ENCODE measurements around the gene GGPS1. TPM values are rescaled to one million over a fixed set of nuclear protein-coding genes. Genes with fewer than 3 reads are reported as not detected.

The GGPS1 gene
- total and polyA plus RNA-seq, 2 of the 8 experiments (the other 6 are each of a cell fraction or from before 2014, with no cell fraction given), result 20.9 to 43.6 TPM

- Histone ChIP-seq H3K79me2 (ENCODE audit: control insufficient read depth in 1 of 2, insufficient read depth in 2 of 2, low read length in 2 of 2) (peaks cover 26 to 87% of the 10 kb centered on the region in 2 experiments), H4K20me1 (replicated peaks in 1 of 2; ENCODE audit: control insufficient read depth in 1 of 2, insufficient read depth in 2 of 2, low read length in 2 of 2) (peaks cover 3 to 11% of the 10 kb centered on the region in 2 experiments), H3K27ac (ENCODE audit: low read depth, low read length) (no peak overlapping the region), H4K91ac (replicated peaks; ENCODE audit: insufficient read length, low read length) (no peak overlapping the region), H2BK5ac (ENCODE audit: low read depth, low read length) (no peak overlapping the region), H3K23ac (ENCODE audit: insufficient read length) (no peak overlapping the region), H3K18ac (ENCODE audit: extremely low read depth, low read length) (no peak overlapping the region), H4K8ac (ENCODE audit: extremely low read depth, insufficient read depth, low read length) (no peak overlapping the region), H3K23me2 (ENCODE audit: low read depth, low read length) (peaks cover 5% of the 10 kb centered on the region), H2AK5ac (ENCODE audit: low read depth, low read length) (no peak overlapping the region), H2BK12ac (ENCODE audit: low read depth, low read length) (no peak overlapping the region), H3K9me3 (ENCODE audit: insufficient read depth in 2 of 2, low read depth in 1 of 2, low read length in 1 of 2) (no peaks in the 10 kb centered on the region), H2BK20ac (ENCODE audit: low read length) (no peak overlapping the region), H2BK120ac (replicated peaks; ENCODE audit: low read depth, low read length) (no peak overlapping the region), H4K5ac (ENCODE audit: insufficient read length, low read depth, low read length) (no peak overlapping the region), H2AFZ (ENCODE audit: low read length) (no peak overlapping the region), H3K4me3 (ENCODE audit: extremely low read depth in 1 of 4, insufficient read depth in 2 of 4, low read depth in 3 of 4, low read length in 4 of 4) (peak overlapping the region; percentile 45 to 95 (median 86); a peak in 5 of 8 replicates), H3K56ac (replicated peaks; ENCODE audit: insufficient read length, low read depth, low read length) (no peak overlapping the region), H3K9ac (replicated peaks in 1 of 4; ENCODE audit: extremely low read depth in 1 of 4, low read depth in 3 of 4, low read length in 3 of 4) (no peak overlapping the region), H3K27me3 (replicated peaks in 1 of 4; ENCODE audit: control insufficient read depth in 3 of 4, extremely low read depth in 1 of 4, insufficient read depth in 3 of 4, low read length in 3 of 4) (no peaks in the 10 kb centered on the region), H3K36me3 (ENCODE audit: control insufficient read depth in 2 of 4, insufficient read depth in 4 of 4, low read length in 3 of 4) (peaks cover 0 to 20% (median 0%) of the 10 kb centered on the region in 4 experiments; a peak in 2 of 8 replicates), H3K4ac (replicated peaks; ENCODE audit: insufficient read length, low read depth, low read length) (no peak overlapping the region), H3K4me2 (ENCODE audit: insufficient read depth in 1 of 2, low read depth in 2 of 2, low read length in 2 of 2) (peak overlapping the region; percentile 68 to 82; a peak in 3 of 4 replicates), H3K79me1 (ENCODE audit: low read depth, low read length) (no peaks in the 10 kb centered on the region), H2BK15ac (ENCODE audit: low read length) (no peak overlapping the region), H3K4me1 (replicated peaks in 1 of 4; ENCODE audit: control insufficient read depth in 3 of 4, insufficient read depth in 4 of 4, low read length in 3 of 4) (peaks cover 0 to 8% (median 0%) of the 10 kb centered on the region in 4 experiments; a peak in 3 of 7 replicates), H3K14ac (ENCODE audit: insufficient read length) (no peak overlapping the region)
- DNase-seq (ENCODE audit: low read depth in 1 of 2, low spot score in 2 of 2) (no peak), FAIRE-seq (no peak)
- POLR2A ChIA-PET (ENCODE audit: partially characterized antibody), result interaction anchor here (0.6 to 6.8 kb wide), 4 partner anchors 11 to 69 kb away, joined by 3 to 39 read pairs (median 5); partner anchors contain the start of gene TBCE
- WGBS, 2 experiments (ENCODE audit: extremely low coverage in 1 of 2, insufficient coverage in 1 of 2, insufficient read length in 1 of 2, insufficient replicate concordance in 2 of 2, low coverage in 1 of 2, low lambda C conversion rate in 2 of 2, missing lambda C conversion rate in 1 of 2), result 75% methylated on average over 2 of the region's 2 CpGs; no CpG with 5 or more reads in 1 of the 2 experiments
- CTCF ChIA-PET (ENCODE audit: partially characterized antibody), result interaction anchor here (1.2 to 1.6 kb wide), 5 partner anchors 11 to 98 kb away, joined by 3 to 4 read pairs (median 3); no protein-coding TSS in a partner anchor
These were observed 2.5 kb upstream of the GGPS1 start for GRCh38 chr1:235325854-235326253.

Measured in H1 (cell line).